Activated T-cell treated with anti-CD3 and anti-CD28 coated beads, Interleukin-2, amount 50 U/mL, for 4 hours (primary cell): ENCODE results near the gene KIRREL1. TPM values are rescaled to one million over a fixed set of nuclear protein-coding genes. Genes with fewer than 3 reads are reported as not detected.

Experiments
- ATAC-seq, 2 donors: fragments of 200-7000 bp; cut with Tn5 transposase; one replicate each; pipeline ENCODE4 v1.10.0; 2021
- DNase-seq: peaks from one replicate; pipeline ENCODE4 v3.0.0-alpha.2; 2020
- H3K27me3 Mint-ChIP-seq: one replicate; pipeline ENCODE4 v1.8.0; 2021; ENCODE audit warnings: low read depth, mixed read lengths
- H3K36me3 Mint-ChIP-seq: one replicate; pipeline ENCODE4 v1.8.0; 2022; ENCODE audit warnings: mixed read lengths; ENCODE audit not compliant: insufficient read depth
- H3K4me1 Mint-ChIP-seq: one replicate; pipeline ENCODE4 v1.8.0; 2021; ENCODE audit warnings: low read depth, mixed read lengths
- H3K4me3 Mint-ChIP-seq: one replicate; pipeline ENCODE4 v1.8.0; 2021; ENCODE audit warnings: mild to moderate bottlenecking, moderate library complexity, mixed read lengths
- H3K9me3 Mint-ChIP-seq: one replicate; pipeline ENCODE4 v1.8.0; 2021; ENCODE audit warnings: mixed read lengths
- total RNA-seq, 3 donors: library from RNA; stranded (reverse); gene quantifications; one replicate each; pipeline ENCODE4 v1.2.1, GENCODE V29; 2021

The KIRREL1 gene
- total RNA-seq, 3 donors from 2014 or later: 0.15 to 0.29 (median 0.16) TPM

DNA sequence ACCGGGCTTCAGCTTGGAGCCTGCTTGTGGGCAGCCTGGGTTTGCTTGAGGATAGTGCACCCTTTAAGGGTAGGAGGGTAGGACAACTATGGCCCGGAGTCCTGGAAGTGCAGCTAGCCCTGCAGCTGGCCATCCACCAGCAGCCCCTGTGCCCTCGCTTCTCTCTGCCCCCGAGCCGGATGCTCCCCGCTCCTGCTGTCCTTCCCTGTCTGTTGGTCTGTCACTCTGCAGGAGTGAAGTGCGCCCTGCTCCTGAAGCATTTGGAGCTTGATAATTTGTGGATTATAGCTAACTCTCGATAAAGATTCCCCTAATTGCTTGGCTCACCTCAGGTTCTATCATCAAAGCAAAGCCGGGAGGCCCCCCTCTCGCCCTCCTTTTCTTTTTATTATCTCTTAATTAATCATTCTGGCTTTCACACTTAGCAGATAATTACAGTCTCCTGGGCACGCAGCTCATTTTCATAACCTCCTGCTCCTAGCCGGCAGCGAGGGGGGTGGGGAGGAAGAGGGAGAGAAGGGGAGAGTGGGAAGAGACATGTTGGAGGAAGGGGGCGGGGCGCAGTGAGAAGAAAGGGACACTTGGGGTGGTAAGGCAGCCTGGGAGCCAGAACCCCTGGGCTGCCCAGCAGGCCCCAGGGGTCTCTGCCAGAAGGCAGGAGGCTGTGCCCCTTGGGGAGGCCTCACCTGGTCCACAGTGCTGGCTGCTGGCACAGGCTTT lies 14.4 kb downstream of the KIRREL1 start:
- H3K36me3 Mint-ChIP-seq: no peaks in the 10 kb centered on the region
- ATAC-seq (no peak), DNase-seq (no peak)
- H3K9me3 Mint-ChIP-seq: no peaks in the 10 kb centered on the region
- H3K27me3 Mint-ChIP-seq: peaks cover 23% of the 10 kb centered on the region
- no peaks in the 10 kb centered on the region for H3K4me1 Mint-ChIP-seq
- H3K4me3 Mint-ChIP-seq: no peak overlapping the region

DNA sequence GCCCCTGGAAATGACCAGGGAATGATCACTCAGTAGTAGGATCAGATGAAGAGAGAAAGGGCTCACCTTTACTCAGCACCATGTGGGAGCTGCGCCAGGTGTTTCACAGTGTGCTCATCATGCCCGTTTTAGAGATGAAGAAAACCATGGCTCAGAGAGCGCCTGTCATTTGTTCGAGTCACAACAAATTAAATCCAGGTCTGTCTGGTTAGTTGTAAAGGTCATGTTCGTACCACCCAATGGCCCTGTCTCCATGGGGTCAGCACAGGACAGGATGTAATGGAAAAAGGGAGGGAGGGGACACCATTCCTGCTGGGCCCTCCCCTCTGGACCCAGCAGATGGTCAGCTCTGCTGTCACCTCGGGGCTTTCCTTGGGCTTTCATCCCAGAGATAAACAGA lies 15.2 kb downstream of the KIRREL1 start:
- H3K9me3 Mint-ChIP-seq: no peaks in the 10 kb centered on the region
- H3K4me1 Mint-ChIP-seq: no peaks in the 10 kb centered on the region
- H3K4me3 Mint-ChIP-seq: no peak overlapping the region
- no peaks in the 10 kb centered on the region for H3K36me3 Mint-ChIP-seq
- peaks cover 28% of the 10 kb centered on the region for H3K27me3 Mint-ChIP-seq
- no peak for ATAC-seq
- no peak for DNase-seq

DNA sequence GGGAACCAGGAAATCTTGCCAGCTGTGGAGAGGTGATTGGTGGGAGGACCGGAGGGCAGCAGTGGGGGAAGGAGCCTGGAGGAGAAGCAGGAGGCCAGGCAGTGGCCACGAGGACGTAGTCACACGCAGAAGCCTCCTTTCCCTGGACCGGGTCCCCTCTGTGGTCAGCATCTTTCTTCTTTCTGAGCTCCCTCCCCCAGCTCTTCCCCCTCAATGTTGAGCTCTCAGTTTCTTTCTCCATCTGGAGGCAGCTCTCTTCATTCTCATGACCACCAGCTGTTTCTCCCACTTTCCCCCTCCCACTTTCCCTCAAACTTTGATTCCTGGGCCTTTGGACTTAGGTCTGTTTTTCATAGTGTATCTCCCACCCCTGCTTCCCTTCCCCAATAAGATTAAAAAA lies 18.3 kb downstream of the KIRREL1 start:
- no peak overlapping the region for H3K4me3 Mint-ChIP-seq
- DNase-seq (no peak), ATAC-seq (no peak)
- no peaks in the 10 kb centered on the region for H3K4me1 Mint-ChIP-seq
- H3K36me3 Mint-ChIP-seq: no peaks in the 10 kb centered on the region
- no peaks in the 10 kb centered on the region for H3K9me3 Mint-ChIP-seq
- H3K27me3 Mint-ChIP-seq: peaks cover 44% of the 10 kb centered on the region

DNA sequence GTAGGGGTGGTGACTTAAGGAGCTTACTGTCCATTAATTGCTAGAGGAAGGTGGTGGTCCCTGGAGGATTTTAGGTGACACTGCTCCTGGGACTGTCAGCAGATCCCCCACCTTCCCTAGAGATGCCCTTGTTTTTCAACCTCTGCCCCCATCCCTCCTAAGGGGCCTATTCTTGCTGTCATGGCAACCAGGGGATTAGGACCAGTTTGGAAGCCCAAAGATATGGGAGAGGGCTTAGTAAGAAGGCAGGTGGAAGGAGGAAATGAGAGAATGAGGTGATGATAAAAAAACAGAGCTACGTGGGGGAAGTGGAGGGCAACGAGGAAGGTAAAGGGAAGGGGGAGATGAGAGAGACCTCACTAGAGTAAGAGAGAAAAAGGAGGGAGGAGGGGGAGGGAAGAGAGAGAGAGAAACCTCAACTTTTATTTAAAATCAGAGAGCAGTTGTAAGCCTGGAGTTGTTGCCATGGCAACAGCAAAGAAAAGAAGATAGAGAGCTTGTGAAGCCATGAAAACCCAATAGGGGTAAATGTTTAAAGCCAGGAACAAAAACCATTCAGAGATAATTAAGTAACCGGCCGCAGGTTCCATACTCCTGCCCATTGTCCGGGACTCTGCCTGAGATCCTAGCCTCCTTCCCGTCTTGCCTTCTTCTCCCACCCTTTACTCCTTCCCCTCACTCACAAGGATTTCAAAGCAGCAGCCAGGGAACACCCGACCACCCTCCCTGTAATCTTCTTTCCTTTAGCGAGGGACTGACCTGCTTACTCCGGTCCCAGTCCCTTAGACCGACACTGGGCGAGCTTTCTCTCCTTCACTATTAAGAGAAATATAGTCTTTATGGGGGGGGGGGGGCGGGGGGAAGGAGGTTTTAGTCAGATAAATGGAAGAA lies 20.6 kb downstream of the KIRREL1 start:
- H3K36me3 Mint-ChIP-seq: no peaks in the 10 kb centered on the region
- H3K9me3 Mint-ChIP-seq: no peaks in the 10 kb centered on the region
- DNase-seq (no peak), ATAC-seq (no peak)
- H3K27me3 Mint-ChIP-seq: peaks cover 46% of the 10 kb centered on the region
- H3K4me1 Mint-ChIP-seq: no peaks in the 10 kb centered on the region
- no peak overlapping the region for H3K4me3 Mint-ChIP-seq

DNA sequence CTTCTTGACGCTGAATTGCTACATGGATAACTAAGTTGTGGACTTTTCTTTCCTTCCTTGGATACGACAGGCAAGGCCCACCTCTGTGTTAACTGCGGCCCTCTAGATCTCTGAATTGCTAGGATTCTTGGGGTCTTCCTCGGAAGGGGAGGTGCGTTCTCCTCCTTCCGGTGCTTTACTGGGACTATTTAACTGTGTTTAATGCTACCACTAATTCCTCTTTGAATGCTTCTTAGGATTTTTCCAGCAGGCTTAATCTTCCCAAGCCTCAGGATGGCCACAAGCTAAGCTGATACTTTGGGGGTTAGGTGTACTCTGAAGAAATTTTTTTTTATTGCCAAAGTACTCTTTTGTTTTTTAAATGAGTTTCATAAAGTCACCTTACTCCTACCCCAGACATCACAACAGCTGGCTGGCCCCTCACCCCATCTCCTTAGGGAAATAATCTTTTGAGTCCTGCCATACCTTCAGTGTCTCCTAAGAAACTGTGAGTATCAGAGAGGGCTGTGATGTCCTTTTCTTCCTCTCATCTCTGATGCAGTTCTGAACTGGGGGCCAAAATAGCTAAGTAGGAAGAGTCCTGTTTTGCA lies 21.4 kb downstream of the KIRREL1 start:
- H3K4me1 Mint-ChIP-seq: no peaks in the 10 kb centered on the region
- H3K9me3 Mint-ChIP-seq: no peaks in the 10 kb centered on the region
- no peaks in the 10 kb centered on the region for H3K36me3 Mint-ChIP-seq
- DNase-seq (no peak), ATAC-seq (no peak)
- H3K27me3 Mint-ChIP-seq: peaks cover 44% of the 10 kb centered on the region
- no peak overlapping the region for H3K4me3 Mint-ChIP-seq

DNA sequence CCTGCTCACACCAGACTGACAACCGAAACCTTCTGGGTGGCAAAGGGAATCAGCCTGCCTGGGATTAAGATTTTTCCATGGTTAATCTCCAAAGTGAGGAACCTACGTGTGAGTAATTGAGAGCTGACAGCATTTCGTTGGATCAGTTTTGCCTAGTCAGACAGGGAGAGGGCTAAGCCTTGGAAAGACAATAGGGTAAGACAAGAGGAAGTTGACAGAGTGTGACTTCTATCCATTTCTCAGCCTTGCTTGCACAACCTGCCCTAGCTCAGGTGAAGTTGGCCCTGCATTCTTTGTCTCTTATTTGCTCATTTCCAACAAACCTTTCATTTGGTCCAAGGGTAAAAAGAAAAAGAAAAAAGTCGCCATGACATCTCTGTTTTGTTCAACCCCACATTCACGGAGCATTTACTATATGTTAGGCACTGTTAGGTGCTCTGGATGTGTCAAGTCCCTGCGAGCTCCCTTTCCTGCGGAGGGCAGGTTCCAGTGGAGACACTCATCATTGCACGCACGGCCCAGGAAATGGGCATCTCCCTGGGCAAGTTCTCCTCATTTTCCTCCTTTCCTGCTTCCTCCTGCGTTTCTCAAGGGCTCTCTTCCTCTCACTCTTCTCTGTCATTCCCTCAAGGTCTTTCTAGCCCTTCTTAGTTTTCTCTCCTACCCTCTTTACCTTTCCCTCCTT lies 23.3 kb downstream of the KIRREL1 start:
- H3K4me3 Mint-ChIP-seq: no peak overlapping the region
- no peaks in the 10 kb centered on the region for H3K36me3 Mint-ChIP-seq
- DNase-seq (no peak), ATAC-seq (no peak)
- peaks cover 43% of the 10 kb centered on the region for H3K27me3 Mint-ChIP-seq
- H3K9me3 Mint-ChIP-seq: no peaks in the 10 kb centered on the region
- no peaks in the 10 kb centered on the region for H3K4me1 Mint-ChIP-seq

DNA sequence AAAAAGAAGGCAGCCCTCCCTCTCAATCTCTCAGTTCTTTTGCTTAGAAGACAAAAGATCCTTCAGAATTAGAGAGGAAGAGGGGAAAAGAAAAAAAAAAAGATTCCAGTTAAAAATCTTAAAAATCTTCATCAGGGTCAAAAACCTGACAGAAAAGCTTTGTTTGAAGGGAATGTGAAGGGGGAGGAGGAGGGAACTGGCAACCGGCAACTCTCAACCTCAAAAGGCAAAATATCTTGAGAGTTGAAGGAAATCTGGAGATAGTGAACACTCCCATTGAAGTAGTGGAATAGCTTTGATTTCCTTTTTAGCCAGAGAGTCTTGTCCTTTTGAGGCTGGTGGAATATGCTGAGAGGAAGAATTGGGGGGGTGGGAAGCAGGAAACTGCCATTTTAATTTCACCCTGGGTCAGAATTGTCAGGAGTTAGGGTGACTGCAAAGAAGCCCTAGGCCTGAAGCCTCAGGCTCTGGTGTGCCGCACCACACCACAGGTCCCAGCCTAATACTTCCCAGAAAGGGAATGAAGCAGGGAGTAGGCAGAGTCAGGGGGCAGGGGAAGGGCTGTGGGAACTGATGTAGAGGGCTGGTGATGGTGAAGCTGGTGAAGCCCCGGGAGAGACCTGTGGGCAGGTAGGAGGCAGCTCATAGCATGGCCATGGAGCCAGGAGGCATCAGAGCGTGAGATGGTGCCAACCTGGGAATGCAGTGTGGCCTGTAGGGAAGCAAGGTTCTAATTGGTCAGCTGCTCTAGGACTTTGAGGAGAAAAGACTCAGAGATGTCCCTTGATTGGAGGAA lies 24.6 kb downstream of the KIRREL1 start:
- Mint-ChIP-seq H3K36me3 (no peaks in the 10 kb centered on the region), H3K9me3 (no peaks in the 10 kb centered on the region), H3K4me3 (no peak overlapping the region), H3K4me1 (no peaks in the 10 kb centered on the region), H3K27me3 (peaks cover 39% of the 10 kb centered on the region)
- ATAC-seq: no peak
- no peak for DNase-seq

DNA sequence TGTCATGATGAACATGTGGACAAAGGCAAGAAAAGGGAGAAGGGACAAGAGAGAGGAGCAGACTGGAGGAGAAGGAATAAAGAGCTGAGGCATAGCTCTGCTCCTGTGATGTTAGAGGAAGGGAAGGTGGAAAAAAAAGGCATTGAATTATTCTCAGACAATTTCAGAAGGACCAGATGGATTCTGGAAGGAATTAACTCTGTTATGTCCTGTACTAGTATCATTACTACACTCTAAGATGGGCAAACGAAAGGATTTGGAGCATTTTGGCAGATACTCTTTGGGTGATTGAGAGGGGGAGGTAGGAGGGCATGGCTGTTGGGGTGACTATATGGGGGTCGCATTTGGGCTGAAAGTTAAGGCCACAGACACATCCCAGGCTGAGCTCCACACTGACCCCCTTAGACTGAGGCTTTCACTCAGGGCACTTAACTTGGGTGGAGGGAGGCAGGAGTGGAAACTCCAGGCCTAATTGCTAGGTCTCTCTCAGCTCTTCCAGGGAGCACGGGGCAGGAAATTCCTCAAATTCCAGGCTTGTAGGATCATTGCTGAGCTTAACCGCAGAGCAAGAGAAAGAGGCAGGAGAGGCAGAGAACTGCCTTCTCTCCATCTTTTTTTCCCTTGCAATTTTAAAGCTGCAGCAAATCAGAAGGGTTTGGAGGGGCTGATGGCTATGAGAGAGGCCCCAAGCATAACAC lies 25.9 kb downstream of the KIRREL1 start:
- Mint-ChIP-seq H3K4me1 (no peaks in the 10 kb centered on the region), H3K27me3 (peaks cover 33% of the 10 kb centered on the region), H3K36me3 (no peaks in the 10 kb centered on the region), H3K9me3 (no peaks in the 10 kb centered on the region), H3K4me3 (no peak overlapping the region)
- DNase-seq: no peak
- ATAC-seq: no peak

DNA sequence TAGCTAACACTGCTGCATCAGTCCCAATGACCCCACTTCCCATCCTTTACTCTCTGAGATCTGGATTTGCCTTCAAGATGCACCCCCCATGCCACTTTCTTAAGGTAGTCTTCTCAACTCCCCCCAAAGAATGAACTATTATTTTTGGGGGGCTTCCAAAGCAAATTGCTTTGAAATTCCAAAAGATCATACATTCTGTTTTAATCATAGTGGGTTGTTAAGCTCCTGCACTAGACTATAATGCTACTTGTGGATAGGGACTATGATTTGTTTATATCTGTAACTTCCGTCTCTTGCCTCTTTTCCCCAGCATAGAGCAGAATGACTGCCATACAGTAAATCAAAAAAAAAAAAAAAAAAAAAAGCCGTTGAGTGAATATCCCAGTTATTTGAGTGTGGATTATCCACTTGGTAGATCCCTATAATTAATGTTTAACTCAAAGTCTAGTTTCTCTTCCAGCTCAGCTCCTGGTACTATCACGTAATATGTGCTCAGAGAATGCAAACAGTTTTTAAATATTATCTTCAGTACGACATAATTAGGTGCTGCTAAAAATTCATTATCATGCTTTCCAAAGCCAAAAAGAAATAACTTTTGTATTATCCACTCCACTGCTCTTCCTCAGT lies 26.9 kb downstream of the KIRREL1 start:
- Mint-ChIP-seq H3K36me3 (no peaks in the 10 kb centered on the region), H3K27me3 (peaks cover 26% of the 10 kb centered on the region), H3K9me3 (no peaks in the 10 kb centered on the region), H3K4me3 (no peak overlapping the region), H3K4me1 (no peaks in the 10 kb centered on the region)
- ATAC-seq (no peak), DNase-seq (no peak)

DNA sequence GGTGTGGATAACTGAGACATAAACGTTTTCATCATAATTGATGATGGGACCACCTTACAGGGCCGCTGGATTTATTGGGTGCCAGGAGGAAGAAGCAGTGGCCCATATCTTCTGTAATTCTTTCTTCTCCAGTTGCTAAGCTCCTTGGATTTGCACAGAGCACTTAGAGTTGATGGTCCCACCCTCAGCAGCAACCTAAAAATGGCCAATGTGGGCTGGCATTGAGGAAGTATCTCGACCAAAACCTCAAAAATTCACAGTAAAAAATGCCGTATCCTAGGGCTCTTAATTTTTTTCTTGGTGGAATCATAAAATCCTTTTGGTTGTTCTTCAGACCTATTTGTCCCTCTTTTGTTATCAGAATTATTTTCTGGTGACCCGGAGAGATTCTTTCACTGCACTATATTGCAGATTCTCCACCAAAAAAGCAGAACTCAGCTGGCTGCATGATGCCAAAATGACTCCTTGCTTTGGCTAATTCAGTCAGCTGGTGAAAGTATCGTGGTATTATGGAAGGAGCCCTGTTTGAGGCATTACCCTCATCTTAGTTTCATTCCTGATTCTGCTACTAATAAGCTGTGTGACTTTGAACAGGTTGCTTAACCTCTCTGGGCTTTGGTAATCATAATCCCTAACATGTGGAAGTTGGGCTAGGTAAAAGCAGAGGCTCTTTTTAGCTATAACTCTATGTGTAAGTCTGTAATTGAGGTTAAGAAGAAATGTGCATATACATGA lies 27.6 kb downstream of the KIRREL1 start:
- ATAC-seq (no peak), DNase-seq (no peak)
- H3K9me3 Mint-ChIP-seq: no peaks in the 10 kb centered on the region
- no peak overlapping the region for H3K4me3 Mint-ChIP-seq
- peaks cover 20% of the 10 kb centered on the region for H3K27me3 Mint-ChIP-seq
- H3K4me1 Mint-ChIP-seq: no peaks in the 10 kb centered on the region
- H3K36me3 Mint-ChIP-seq: no peaks in the 10 kb centered on the region

DNA sequence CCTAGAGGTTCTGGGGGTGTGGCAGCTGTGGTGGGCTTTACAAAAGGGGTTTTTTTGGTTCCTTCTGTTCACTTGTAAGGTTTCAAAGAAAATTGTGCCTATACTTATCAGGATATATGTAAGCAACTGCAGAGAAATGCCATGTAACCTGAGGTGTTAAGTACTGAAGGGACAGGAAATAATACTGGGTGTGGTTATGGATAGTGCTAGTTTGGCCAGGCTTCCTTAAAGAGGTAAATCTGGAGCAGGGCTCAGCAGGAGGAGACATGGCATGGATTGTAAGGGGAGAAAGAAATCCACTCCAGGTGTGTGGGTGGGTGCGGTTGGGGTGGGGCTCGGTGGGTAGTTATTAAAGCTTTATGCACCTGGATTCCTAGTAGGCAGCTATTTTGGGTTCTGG lies 28.3 kb downstream of the KIRREL1 start:
- peaks cover 18% of the 10 kb centered on the region for H3K27me3 Mint-ChIP-seq
- H3K36me3 Mint-ChIP-seq: no peaks in the 10 kb centered on the region
- H3K4me3 Mint-ChIP-seq: no peak overlapping the region
- ATAC-seq (no peak), DNase-seq (no peak)
- H3K4me1 Mint-ChIP-seq: no peaks in the 10 kb centered on the region
- no peaks in the 10 kb centered on the region for H3K9me3 Mint-ChIP-seq

DNA sequence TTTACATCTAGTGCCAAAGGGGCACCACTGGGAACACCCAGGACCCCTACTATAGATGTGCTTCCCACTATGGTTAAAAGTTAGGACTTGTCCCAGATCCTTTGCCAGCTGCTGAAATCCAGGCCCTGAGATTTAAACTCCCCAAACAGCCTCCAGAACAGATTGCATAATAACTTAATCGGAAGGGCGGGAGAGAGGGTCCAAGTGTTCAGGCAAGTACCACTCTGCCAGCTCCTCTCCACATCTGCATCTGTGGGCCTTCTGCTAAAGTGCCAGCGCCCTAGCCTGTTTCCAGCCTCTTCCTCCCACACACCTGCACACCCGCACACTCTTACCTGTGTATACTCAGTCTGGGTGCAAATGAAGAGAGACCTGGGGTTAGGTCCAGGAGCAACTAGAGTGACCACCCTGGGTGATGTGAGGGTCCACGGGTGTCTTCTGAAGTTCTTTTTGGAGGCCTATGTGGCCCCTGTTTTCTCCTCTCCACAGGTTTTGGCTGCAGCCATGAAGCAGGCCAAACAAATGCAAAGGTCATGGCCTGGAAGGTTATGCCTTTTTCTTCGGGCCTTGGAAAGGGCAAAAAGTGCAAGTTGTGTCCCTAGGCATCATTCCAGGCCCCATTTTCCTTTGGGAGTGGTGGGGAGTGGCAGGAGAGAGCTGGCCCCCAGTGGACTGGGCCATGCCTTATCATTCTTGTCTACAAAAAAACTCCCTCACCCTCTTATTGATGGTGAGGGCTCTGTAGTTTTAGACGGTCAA lies 29.3 kb downstream of the KIRREL1 start:
- ATAC-seq (no peak), DNase-seq (no peak)
- no peak overlapping the region for H3K4me3 Mint-ChIP-seq
- H3K36me3 Mint-ChIP-seq: no peaks in the 10 kb centered on the region
- no peaks in the 10 kb centered on the region for H3K4me1 Mint-ChIP-seq
- H3K27me3 Mint-ChIP-seq: peaks cover 12% of the 10 kb centered on the region
- no peaks in the 10 kb centered on the region for H3K9me3 Mint-ChIP-seq
